Neural progenitor cell (in vitro differentiated cells): ENCODE data around the gene SCGB1D4. TPM values are rescaled to one million over a fixed set of nuclear protein-coding genes. Genes with fewer than 3 reads are reported as not detected.

Experiments
- DNase-seq: peaks from one replicate; pipeline ENCODE4 v3.0.0-alpha.2; 2016; ENCODE audit warnings: low spot score
- H2AFZ ChIP-seq: fragments of 200-600 bp; sonication (generic); replicated peaks from 2 replicates; pipeline ENCODE4 v1.6.1; 2016; ENCODE audit warnings: antibody characterized with exemption
- H3F3A ChIP-seq: fragments of 200-600 bp; sonication (generic); 2 replicates; pipeline ENCODE4 v1.6.1; 2016; ENCODE audit warnings: antibody characterized with exemption, low read depth
- H3K27ac ChIP-seq: fragments of 200-600 bp; sonication (generic); 2 replicates; pipeline ENCODE4 v1.5.1; 2016; ENCODE audit warnings: mild to moderate bottlenecking
- H3K27me3 ChIP-seq: fragments of 200-600 bp; sonication (generic); 2 replicates; pipeline ENCODE4 v1.6.1; 2016; ENCODE audit warnings: mild to moderate bottlenecking, moderate library complexity
- H3K36me3 ChIP-seq: fragments of 200-600 bp; sonication (generic); 2 replicates; pipeline ENCODE4 v1.5.1; 2016
- H3K4me1 ChIP-seq: fragments of 200-600 bp; sonication (generic); 2 replicates; pipeline ENCODE4 v1.6.1; 2016; ENCODE audit warnings: mixed run types
- H3K4me2 ChIP-seq: fragments of 200-600 bp; sonication (generic); 2 replicates; pipeline ENCODE4 v1.6.1; 2016
- H3K4me3 ChIP-seq: fragments of 200-600 bp; sonication (generic); 2 replicates; pipeline ENCODE4 v1.5.1; 2016
- H3K79me2 ChIP-seq: fragments of 200-600 bp; sonication (generic); 2 replicates; pipeline ENCODE4 v1.6.1; 2016; ENCODE audit warnings: low read depth
- H3K9ac ChIP-seq: fragments of 200-600 bp; sonication (generic); 2 replicates; pipeline ENCODE4 v1.6.1; 2016
- H3K9me3 ChIP-seq: fragments of 200-600 bp; sonication (generic); 2 replicates; pipeline ENCODE4 v1.5.1; 2016; ENCODE audit warnings: low read depth
- H4K20me1 ChIP-seq: fragments of 200-600 bp; sonication (generic); 2 replicates; pipeline ENCODE4 v1.6.1; 2016; ENCODE audit warnings: low read depth
- H3K27ac Mint-ChIP-seq: 3 replicates; pipeline ENCODE4 v1.8.0; 2021; ENCODE audit warnings: mixed read lengths
- H3K27me3 Mint-ChIP-seq: 2 replicates; pipeline ENCODE4 v1.8.0; 2022; ENCODE audit warnings: low read depth, mild to moderate bottlenecking, inconsistent platforms, moderate library complexity, mixed read lengths; ENCODE audit not compliant: insufficient read depth
- H3K36me3 Mint-ChIP-seq: 3 replicates; pipeline ENCODE4 v1.8.0; 2021; ENCODE audit warnings: mixed read lengths
- H3K4me1 Mint-ChIP-seq: 3 replicates; pipeline ENCODE4 v1.8.0; 2021; ENCODE audit warnings: mixed read lengths
- H3K4me3 Mint-ChIP-seq: 3 replicates; pipeline ENCODE4 v1.8.0; 2021; ENCODE audit warnings: mild to moderate bottlenecking, moderate library complexity, mixed read lengths
- H3K9me3 Mint-ChIP-seq: 3 replicates; pipeline ENCODE4 v1.8.0; 2020; ENCODE audit warnings: mixed read lengths
- EZH2 ChIP-seq: fragments of 200-600 bp; sonication (generic); IDR thresholded peaks from 2 replicates; pipeline ENCODE4 v1.6.1; 2017; ENCODE audit warnings: antibody characterized with exemption, mild to moderate bottlenecking, moderate library complexity
- EZH2phosphoT487 ChIP-seq: fragments of 200-600 bp; sonication (generic); IDR thresholded peaks from 2 replicates; pipeline ENCODE4 v1.6.1; 2017; ENCODE audit warnings: antibody characterized with exemption
- total RNA-seq: library from RNA; depleted of rRNA; stranded (reverse); fragments of >200 nt; gene quantifications from 2 replicates; pipeline ENCODE4 v1.2.3, GENCODE V29; 2015; ENCODE audit warnings: low replicate concordance
- TF ChIP-seq, protein P1 (sequence below): fragments of 200-600 bp; sonication (generic); IDR thresholded peaks from 2 replicates; pipeline ENCODE4 v1.5.1; 2017; ENCODE audit warnings: antibody characterized with exemption, mild to moderate bottlenecking

Gene SCGB1D4
- total RNA-seq, 1 donor from 2014 or later = not detected

DNA sequence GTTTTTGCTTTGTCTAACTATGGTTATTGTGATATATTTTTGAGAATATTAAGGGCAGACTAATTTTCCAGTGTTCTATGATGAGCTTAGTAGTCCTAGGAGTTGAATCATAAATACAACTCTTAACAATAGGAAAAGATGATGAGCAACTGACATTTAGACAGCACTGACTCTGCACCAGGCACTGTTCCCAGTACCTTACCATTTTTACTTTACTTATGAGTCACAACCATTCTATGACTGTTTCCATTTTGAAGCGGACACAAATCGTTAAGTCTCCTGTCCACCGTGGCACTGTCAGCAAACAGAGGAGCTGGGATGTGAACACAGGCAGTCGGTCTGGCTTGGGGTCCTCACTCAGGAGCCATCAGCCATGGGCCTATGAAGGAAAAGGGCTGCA is 32.3 kb downstream of the SCGB1D4 start:
- TF ChIP-seq EZH2 = no peak
- TF ChIP-seq, protein P1, sequence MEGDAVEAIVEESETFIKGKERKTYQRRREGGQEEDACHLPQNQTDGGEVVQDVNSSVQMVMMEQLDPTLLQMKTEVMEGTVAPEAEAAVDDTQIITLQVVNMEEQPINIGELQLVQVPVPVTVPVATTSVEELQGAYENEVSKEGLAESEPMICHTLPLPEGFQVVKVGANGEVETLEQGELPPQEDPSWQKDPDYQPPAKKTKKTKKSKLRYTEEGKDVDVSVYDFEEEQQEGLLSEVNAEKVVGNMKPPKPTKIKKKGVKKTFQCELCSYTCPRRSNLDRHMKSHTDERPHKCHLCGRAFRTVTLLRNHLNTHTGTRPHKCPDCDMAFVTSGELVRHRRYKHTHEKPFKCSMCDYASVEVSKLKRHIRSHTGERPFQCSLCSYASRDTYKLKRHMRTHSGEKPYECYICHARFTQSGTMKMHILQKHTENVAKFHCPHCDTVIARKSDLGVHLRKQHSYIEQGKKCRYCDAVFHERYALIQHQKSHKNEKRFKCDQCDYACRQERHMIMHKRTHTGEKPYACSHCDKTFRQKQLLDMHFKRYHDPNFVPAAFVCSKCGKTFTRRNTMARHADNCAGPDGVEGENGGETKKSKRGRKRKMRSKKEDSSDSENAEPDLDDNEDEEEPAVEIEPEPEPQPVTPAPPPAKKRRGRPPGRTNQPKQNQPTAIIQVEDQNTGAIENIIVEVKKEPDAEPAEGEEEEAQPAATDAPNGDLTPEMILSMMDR = no peak
- TF ChIP-seq EZH2phosphoT487 = no peak
- Histone ChIP-seq H3K27me3 (no peaks in the 10 kb centered on the region), H2AFZ (no peak overlapping the region), H3K79me2 (no peaks in the 10 kb centered on the region), H3K36me3 (no peaks in the 10 kb centered on the region), H3K4me1 (no peaks in the 10 kb centered on the region), H3K9me3 (no peaks in the 10 kb centered on the region), H4K20me1 (no peaks in the 10 kb centered on the region), H3K9ac (no peak overlapping the region), H3K4me3 (no peak overlapping the region), H3K27ac (no peak overlapping the region), H3F3A (no peaks in the 10 kb centered on the region), H3K4me2 (no peak overlapping the region)
- H3K9me3 Mint-ChIP-seq = peaks cover 2% of the 10 kb centered on the region
- peaks cover 7% of the 10 kb centered on the region for H3K27me3 Mint-ChIP-seq
- no peak for DNase-seq
- H3K4me1 Mint-ChIP-seq = no peaks in the 10 kb centered on the region
- no peak overlapping the region for H3K4me3 Mint-ChIP-seq
- no peak overlapping the region for H3K27ac Mint-ChIP-seq
- no peaks in the 10 kb centered on the region for H3K36me3 Mint-ChIP-seq

DNA sequence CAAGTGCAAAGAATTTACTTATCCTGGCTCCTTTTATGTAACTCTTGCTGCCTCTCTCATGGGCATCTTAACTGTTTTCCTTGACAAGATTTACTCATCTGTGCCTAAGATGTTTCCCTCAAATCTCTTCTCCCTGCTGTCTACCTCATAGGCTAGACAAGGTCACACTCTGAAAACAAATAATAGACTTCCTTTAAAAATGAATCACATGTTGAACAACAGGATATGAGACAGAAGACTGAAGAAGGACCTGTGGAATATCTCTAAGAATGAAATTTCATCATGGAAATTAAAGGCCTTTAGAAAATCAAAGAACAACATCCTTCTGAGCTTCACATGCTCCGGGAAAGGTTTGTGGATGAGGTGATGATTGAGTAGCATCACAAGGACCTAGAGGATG is 34.9 kb downstream of the SCGB1D4 start:
- Mint-ChIP-seq H3K36me3 (no peaks in the 10 kb centered on the region), H3K4me3 (no peak overlapping the region), H3K27me3 (peaks cover 7% of the 10 kb centered on the region), H3K4me1 (no peaks in the 10 kb centered on the region), H3K27ac (no peak overlapping the region), H3K9me3 (peaks cover 2% of the 10 kb centered on the region)
- DNase-seq = no peak
- no peaks in the 10 kb centered on the region for H3K4me1 ChIP-seq
- no peak overlapping the region for H3K9ac ChIP-seq
- H2AFZ ChIP-seq = no peak overlapping the region
- H3K4me2 ChIP-seq = no peak overlapping the region
- no peaks in the 10 kb centered on the region for H3F3A ChIP-seq
- H3K27ac ChIP-seq = no peak overlapping the region
- H3K9me3 ChIP-seq = no peaks in the 10 kb centered on the region
- H3K4me3 ChIP-seq = no peak overlapping the region
- no peaks in the 10 kb centered on the region for H3K79me2 ChIP-seq
- no peaks in the 10 kb centered on the region for H3K36me3 ChIP-seq
- no peaks in the 10 kb centered on the region for H3K27me3 ChIP-seq
- TF ChIP-seq, protein P1 = no peak
- TF ChIP-seq EZH2 = no peak
- TF ChIP-seq EZH2phosphoT487 = no peak
- no peaks in the 10 kb centered on the region for H4K20me1 ChIP-seq

DNA sequence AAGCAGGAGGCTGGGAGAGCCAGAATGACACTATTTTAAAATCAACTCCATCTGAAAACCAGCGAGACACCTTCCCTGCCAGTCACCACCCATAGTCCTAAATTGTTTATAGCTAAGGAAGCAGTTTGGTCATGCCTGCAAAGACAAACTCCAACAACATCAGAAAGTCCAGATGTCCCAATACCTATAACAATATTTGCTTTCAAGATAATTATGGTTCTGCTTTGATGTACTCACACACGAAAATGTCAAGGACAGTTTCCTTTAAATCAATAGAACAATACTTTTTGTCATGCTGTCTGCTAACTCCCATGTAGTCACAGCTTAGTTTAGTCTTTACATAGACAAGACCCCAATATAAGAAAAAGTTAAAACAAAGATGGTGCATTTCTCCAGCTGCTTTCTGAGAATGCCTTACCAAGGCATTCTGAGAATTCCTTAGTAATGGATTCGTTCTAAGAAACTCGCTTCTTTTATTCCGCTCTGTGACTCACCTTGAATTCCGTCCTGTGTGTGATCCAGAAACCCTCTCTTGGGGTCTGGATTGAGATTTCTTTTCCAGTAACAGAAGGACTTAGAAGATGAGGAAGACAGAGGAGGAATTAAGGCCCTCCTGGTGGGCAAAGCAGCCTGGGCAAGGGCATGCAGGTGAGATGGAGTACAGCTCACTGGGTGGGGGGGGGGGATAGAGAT is 38.5 kb downstream of the SCGB1D4 start:
- H3K27me3 Mint-ChIP-seq = peaks cover 5% of the 10 kb centered on the region
- H3K9ac ChIP-seq = no peak overlapping the region
- no peak overlapping the region for H3K4me3 ChIP-seq
- H3K36me3 Mint-ChIP-seq = no peaks in the 10 kb centered on the region
- H3K27ac ChIP-seq = no peak overlapping the region
- no peaks in the 10 kb centered on the region for H3F3A ChIP-seq
- H3K79me2 ChIP-seq = no peaks in the 10 kb centered on the region
- peaks cover 2% of the 10 kb centered on the region for H3K9me3 Mint-ChIP-seq
- H3K27ac Mint-ChIP-seq = no peak overlapping the region
- no peak overlapping the region for H3K4me2 ChIP-seq
- no peak overlapping the region for H3K4me3 Mint-ChIP-seq
- no peaks in the 10 kb centered on the region for H3K36me3 ChIP-seq
- H3K27me3 ChIP-seq = no peaks in the 10 kb centered on the region
- TF ChIP-seq EZH2phosphoT487 = no peak
- TF ChIP-seq EZH2 = no peak
- TF ChIP-seq, protein P1 = no peak
- no peak overlapping the region for H2AFZ ChIP-seq
- DNase-seq = no peak
- no peaks in the 10 kb centered on the region for H3K9me3 ChIP-seq
- no peaks in the 10 kb centered on the region for H3K4me1 ChIP-seq
- H3K4me1 Mint-ChIP-seq = no peaks in the 10 kb centered on the region
- no peaks in the 10 kb centered on the region for H4K20me1 ChIP-seq
